Neuronal stem cell (in vitro differentiated cells): ENCODE results near the gene SPR. TPM values are rescaled to one million over a fixed set of nuclear protein-coding genes. Genes with fewer than 3 reads are reported as not detected.
A peak's percentile ranks its signal among the peaks of the same experiment; 100 is the strongest.

Source experiments
- DNase-seq: peaks from one replicate; pipeline ENCODE4 v3.0.0-alpha.2; 2013; ENCODE audit warnings: low spot score
- H2AFZ ChIP-seq: one replicate; pipeline ENCODE4 v1.6.1; 2013; ENCODE audit warnings: mild to moderate bottlenecking, low read length, inconsistent platforms
- H2AK5ac ChIP-seq: 2 replicates; pipeline ENCODE4 v1.6.1; 2013; ENCODE audit warnings: low read depth, mild to moderate bottlenecking, inconsistent platforms, low read length, moderate library complexity, mixed read lengths
- H2BK120ac ChIP-seq: 2 replicates; pipeline ENCODE4 v1.6.1; 2013; ENCODE audit warnings: low read depth, mild to moderate bottlenecking, inconsistent platforms, low read length, moderate library complexity, mixed read lengths
- H2BK12ac ChIP-seq: one replicate; pipeline ENCODE4 v1.6.1; 2013; ENCODE audit warnings: low read length, inconsistent platforms
- H2BK15ac ChIP-seq: 2 replicates; pipeline ENCODE4 v1.6.1; 2013; ENCODE audit warnings: mild to moderate bottlenecking, low read length, inconsistent platforms, mixed read lengths
- H2BK5ac ChIP-seq: one replicate; pipeline ENCODE4 v1.6.1; 2013; ENCODE audit warnings: inconsistent platforms, mild to moderate bottlenecking, low read length, moderate library complexity
- H3K14ac ChIP-seq: one replicate; pipeline ENCODE4 v1.6.1; 2013; ENCODE audit warnings: low read length, inconsistent platforms
- H3K18ac ChIP-seq: 2 replicates; pipeline ENCODE4 v1.6.1; 2013; ENCODE audit warnings: low read length, inconsistent platforms
- H3K23ac ChIP-seq: 2 replicates; pipeline ENCODE4 v1.6.1; 2013; ENCODE audit warnings: low read depth, mild to moderate bottlenecking, mixed read lengths, low read length, inconsistent platforms; ENCODE audit not compliant: poor library complexity
- H3K27ac ChIP-seq: replicated peaks from 3 replicates; pipeline ENCODE4 v1.5.1; 2013; ENCODE audit warnings: low read length, inconsistent platforms
- H3K27me3 ChIP-seq, 3 experiments: 2 replicates each; pipeline ENCODE4 v1.6.1; 2013; ENCODE audit warnings: low read length in 3 of 3, mild to moderate bottlenecking in 2 of 3, inconsistent platforms in 1 of 3, low read depth in 1 of 3, mixed read lengths in 1 of 3, moderate library complexity in 1 of 3; ENCODE audit not compliant: control insufficient read depth in 3 of 3, insufficient read depth in 3 of 3
- H3K36me3 ChIP-seq, 2 donors: replicated peaks in 1 of 2; 2 replicates each; pipeline ENCODE4 v1.6.1; 2013; ENCODE audit warnings: low read length in 2 of 2; ENCODE audit not compliant: control insufficient read depth in 2 of 2, insufficient read depth in 2 of 2
- H3K4ac ChIP-seq: 2 replicates; pipeline ENCODE4 v1.6.1; 2013; ENCODE audit warnings: inconsistent platforms, mild to moderate bottlenecking, low read length, moderate library complexity
- H3K4me1 ChIP-seq, 2 donors: 1 replicate in 1 of 2; 2 replicates in 1 of 2; pipeline ENCODE4 v1.6.1; 2013; ENCODE audit warnings: low read length in 2 of 2, low read depth in 1 of 2; ENCODE audit not compliant: control insufficient read depth in 2 of 2, insufficient read depth in 1 of 2
- H3K4me2 ChIP-seq: one replicate; pipeline ENCODE4 v1.6.1; 2013; ENCODE audit warnings: mild to moderate bottlenecking, low read length, inconsistent platforms; ENCODE audit not compliant: insufficient read depth, poor library complexity, severe bottlenecking
- H3K4me3 ChIP-seq, 2 donors: 2 replicates each; pipeline ENCODE4 v1.5.1; 2013; ENCODE audit warnings: low read length in 2 of 2, mild to moderate bottlenecking in 2 of 2, inconsistent platforms in 1 of 2, moderate library complexity in 1 of 2
- H3K79me1 ChIP-seq: one replicate; pipeline ENCODE4 v1.6.1; 2013; ENCODE audit warnings: low read depth, mild to moderate bottlenecking, inconsistent platforms, low read length, moderate library complexity
- H3K9ac ChIP-seq: one replicate; pipeline ENCODE4 v1.6.1; 2013; ENCODE audit warnings: mild to moderate bottlenecking, low read depth, low read length, inconsistent platforms; ENCODE audit not compliant: poor library complexity
- H3K9me3 ChIP-seq, 2 donors: replicated peaks in 1 of 2; 2 replicates each; pipeline versions ENCODE3 to v1.6.1; 2013; ENCODE audit warnings: low read length in 2 of 2, mild to moderate bottlenecking in 2 of 2, inconsistent platforms in 1 of 2, low read depth in 1 of 2, mixed read lengths in 1 of 2, moderate library complexity in 1 of 2; ENCODE audit not compliant: control insufficient read depth in 2 of 2, insufficient read depth in 1 of 2
- H4K8ac ChIP-seq: one replicate; pipeline ENCODE4 v1.6.1; 2013; ENCODE audit warnings: low read depth, mild to moderate bottlenecking, inconsistent platforms, low read length, moderate library complexity
- H4K91ac ChIP-seq: one replicate; pipeline ENCODE4 v1.6.1; 2013; ENCODE audit warnings: low read length, low read depth, mild to moderate bottlenecking, inconsistent platforms; ENCODE audit not compliant: poor library complexity
- WGBS, 2 donors: extraction: QIAGEN DNeasy Blood & Tissue Kit; methylation state at CpG; one replicate each; pipeline ENCODE4 v1.1.7; 2013; ENCODE audit warnings: missing lambda C conversion rate in 2 of 2, mixed read lengths in 1 of 2; ENCODE audit not compliant: insufficient read length in 2 of 2, insufficient replicate concordance in 1 of 2; ENCODE audit errors: extremely low coverage in 2 of 2; 5-methylcytosine and 5-hydroxymethylcytosine counted together
- polyA plus RNA-seq, 2 experiments: library from polyadenylated mRNA; stranded (reverse); fragments of 200-250 nt; gene quantifications; one replicate each; pipeline ENCODE4 v1.2.3, GENCODE V29; 2013

The SPR gene
- 3.7 TPM for polyA plus RNA-seq (2013, experiment 1 of 2)
- polyA plus RNA-seq (2013, experiment 2 of 2) = 4.0 TPM

DNA sequence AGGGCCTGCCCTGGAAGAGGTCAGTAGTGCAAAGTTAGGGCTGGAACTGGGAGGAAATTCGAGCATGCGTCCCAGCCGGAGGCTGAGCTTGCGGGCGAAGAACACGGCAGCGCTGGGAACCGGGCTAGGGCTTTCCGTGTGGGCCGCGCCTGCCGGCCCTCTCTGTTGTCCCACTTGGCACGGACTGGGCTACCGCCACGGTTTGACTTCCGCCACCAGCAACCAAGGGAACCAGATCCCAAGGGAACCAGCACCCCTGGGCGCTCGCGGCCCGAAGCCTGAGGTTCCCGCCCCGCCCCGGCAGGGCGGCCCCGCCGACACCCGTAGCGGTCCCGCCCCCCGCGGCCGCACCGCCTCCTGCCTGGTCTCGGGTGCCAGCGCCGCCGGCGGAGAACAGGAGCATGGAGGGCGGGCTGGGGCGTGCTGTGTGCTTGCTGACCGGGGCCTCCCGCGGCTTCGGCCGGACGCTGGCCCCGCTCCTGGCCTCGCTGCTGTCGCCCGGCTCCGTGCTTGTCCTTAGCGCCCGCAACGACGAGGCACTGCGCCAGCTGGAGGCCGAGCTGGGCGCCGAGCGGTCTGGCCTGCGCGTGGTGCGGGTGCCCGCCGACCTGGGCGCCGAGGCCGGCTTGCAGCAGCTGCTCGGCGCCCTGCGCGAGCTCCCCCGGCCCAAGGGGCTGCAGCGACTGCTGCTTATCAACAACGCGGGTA, at the start of gene SPR:
SPR (plus strand) TSS at position 377 of the 708 bp plus-strand sequence; CDS start at position 402, 25 bp downstream.
- no peak for DNase-seq
- H3K36me3 ChIP-seq = no peaks in the 10 kb centered on the region
- H3K14ac ChIP-seq = no peak within 1 kb of the TSS
- H2AFZ ChIP-seq = peak within 1 kb of the TSS; percentile 95
- H3K4me1 ChIP-seq = peaks cover 3 to 4% of the 10 kb centered on the region in 2 donors
- WGBS, 2 donors = no CpG with 5 or more reads among the region's 76 CpGs
- H3K9ac ChIP-seq = peak within 1 kb of the TSS; percentile 89
- peak within 1 kb of the TSS; percentile 47 to 81 for H3K4me3 ChIP-seq
- no peak within 1 kb of the TSS for H2BK12ac ChIP-seq
- H2BK120ac ChIP-seq = peak within 1 kb of the TSS; percentile 18
- no peak within 1 kb of the TSS for H3K4ac ChIP-seq
- no peak within 1 kb of the TSS for H2AK5ac ChIP-seq
- peak within 1 kb of the TSS; percentile 81 for H2BK15ac ChIP-seq
- peaks cover 0 to 30% (median 16%) of the 10 kb centered on the region in 3 experiments for H3K27me3 ChIP-seq
- no peak within 1 kb of the TSS for H4K91ac ChIP-seq
- no peaks in the 10 kb centered on the region for H3K79me1 ChIP-seq
- H3K23ac ChIP-seq = peak within 1 kb of the TSS; percentile 89
- H3K18ac ChIP-seq = peak within 1 kb of the TSS; percentile 83
- no peaks in the 10 kb centered on the region for H3K9me3 ChIP-seq
- no peak within 1 kb of the TSS for H4K8ac ChIP-seq
- peak within 1 kb of the TSS; percentile 99 for H3K4me2 ChIP-seq
- no peak within 1 kb of the TSS for H3K27ac ChIP-seq
- no peak within 1 kb of the TSS for H2BK5ac ChIP-seq

- H3K27me3 ChIP-seq = peaks cover 0 to 6% (median 0%) of the 10 kb centered on the region in 3 experiments
- no peak for DNase-seq
- WGBS, 2 donors = no CpG with 5 or more reads among the region's 2 CpGs
- H4K8ac ChIP-seq = no peak overlapping the region
- no peak overlapping the region for H3K9ac ChIP-seq
- no peak overlapping the region for H2BK15ac ChIP-seq
- no peaks in the 10 kb centered on the region for H3K79me1 ChIP-seq
- no peaks in the 10 kb centered on the region for H3K36me3 ChIP-seq
- H2BK120ac ChIP-seq = no peak overlapping the region
- H3K4ac ChIP-seq = no peak overlapping the region
- H3K27ac ChIP-seq = no peak overlapping the region
- no peak overlapping the region for H3K23ac ChIP-seq
- no peak overlapping the region for H3K4me3 ChIP-seq
- no peak overlapping the region for H4K91ac ChIP-seq
- H3K9me3 ChIP-seq = no peaks in the 10 kb centered on the region
- no peak overlapping the region for H2AK5ac ChIP-seq
- no peak overlapping the region for H2BK5ac ChIP-seq
- H3K18ac ChIP-seq = no peak overlapping the region
- no peak overlapping the region for H3K14ac ChIP-seq
- H3K4me2 ChIP-seq = no peak overlapping the region
- no peak overlapping the region for H2BK12ac ChIP-seq
- H3K4me1 ChIP-seq = no peaks in the 10 kb centered on the region
- no peak overlapping the region for H2AFZ ChIP-seq
Measured at GRCh38 chr2:72840066-72840465, 47.1 kb upstream of the SPR start.

GRCh38 chr2:72841462-72842125, 45.6 kb upstream of the SPR start:
- no CpG with 5 or more reads among the region's 3 CpGs for WGBS, 2 donors
- no peak overlapping the region for H2BK12ac ChIP-seq
- H3K4me3 ChIP-seq = no peak overlapping the region
- no peak overlapping the region for H4K91ac ChIP-seq
- H3K4ac ChIP-seq = no peak overlapping the region
- no peak overlapping the region for H3K9ac ChIP-seq
- no peak overlapping the region for H2AFZ ChIP-seq
- no peak overlapping the region for H4K8ac ChIP-seq
- H3K4me1 ChIP-seq = no peaks in the 10 kb centered on the region
- no peak overlapping the region for H3K27ac ChIP-seq
- DNase-seq = no peak
- no peak overlapping the region for H3K14ac ChIP-seq
- no peak overlapping the region for H2BK120ac ChIP-seq
- no peak overlapping the region for H2BK5ac ChIP-seq
- no peaks in the 10 kb centered on the region for H3K79me1 ChIP-seq
- H3K36me3 ChIP-seq = no peaks in the 10 kb centered on the region
- H3K4me2 ChIP-seq = no peak overlapping the region
- H2AK5ac ChIP-seq = no peak overlapping the region
- H3K27me3 ChIP-seq = no peaks in the 10 kb centered on the region
- H3K9me3 ChIP-seq = no peaks in the 10 kb centered on the region
- no peak overlapping the region for H2BK15ac ChIP-seq
- no peak overlapping the region for H3K18ac ChIP-seq
- H3K23ac ChIP-seq = no peak overlapping the region

DNA sequence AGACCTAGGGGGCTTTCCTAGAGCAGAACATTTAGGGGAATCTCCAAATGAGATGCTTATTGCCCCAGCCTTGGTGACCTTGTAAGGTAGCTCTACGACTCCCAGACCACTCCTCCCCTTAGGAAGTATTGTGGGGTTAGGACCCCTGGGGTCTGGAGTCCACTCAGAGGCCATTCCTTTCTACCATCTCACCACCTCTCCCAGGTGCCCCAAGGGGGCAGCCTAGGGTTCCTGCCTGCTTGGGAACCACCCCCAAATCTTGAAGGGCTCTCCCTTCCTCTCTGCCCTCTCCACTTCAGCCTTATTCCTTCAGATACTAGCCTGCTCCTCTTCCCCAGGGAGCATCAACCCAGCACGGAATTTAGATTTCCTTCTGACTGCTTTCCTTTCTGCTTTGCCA, 43.9 kb upstream of the SPR start:
- Histone ChIP-seq H3K4me2 (no peak overlapping the region), H3K18ac (peak overlapping the region; percentile 39)
- no CpG with 5 or more reads among the region's 2 CpGs for WGBS, 2 donors

More for the DNA sequence above, 43.9 kb upstream of the SPR start:
- no peaks in the 10 kb centered on the region for H3K27me3 ChIP-seq
- H2BK5ac ChIP-seq = no peak overlapping the region
- no peak overlapping the region for H4K91ac ChIP-seq
- H2AFZ ChIP-seq = no peak overlapping the region
- H4K8ac ChIP-seq = no peak overlapping the region
- no peak overlapping the region for H3K9ac ChIP-seq
- H3K9me3 ChIP-seq = no peaks in the 10 kb centered on the region
- no peak overlapping the region for H2BK120ac ChIP-seq
- no peak overlapping the region for H3K4ac ChIP-seq
- DNase-seq = no peak
- no peaks in the 10 kb centered on the region for H3K36me3 ChIP-seq
- H2AK5ac ChIP-seq = no peak overlapping the region
- no peaks in the 10 kb centered on the region for H3K79me1 ChIP-seq
- no peak overlapping the region for H2BK15ac ChIP-seq
- H3K4me1 ChIP-seq = no peaks in the 10 kb centered on the region
- no peak overlapping the region for H3K23ac ChIP-seq
- H3K27ac ChIP-seq = no peak overlapping the region
- no peak overlapping the region for H3K14ac ChIP-seq
- H3K4me3 ChIP-seq = no peak overlapping the region
- H2BK12ac ChIP-seq = no peak overlapping the region
